GM12875 (cell line): ENCODE data around the gene DKKL1.

ENCODE experiments used
- H3K4me3 ChIP-seq: one replicate; pipeline ENCODE4 v1.5.1; 2011; ENCODE audit warnings: low read depth, low read length, control low read depth
- CTCF ChIP-seq: IDR thresholded peaks from 2 replicates; pipeline ENCODE4 v1.5.1; 2011; ENCODE audit warnings: low read depth, mild to moderate bottlenecking, control low read depth, inconsistent platforms, low read length, moderate library complexity, borderline replicate concordance; ENCODE audit not compliant: insufficient read depth

The DKKL1 gene

GRCh38 chr19:49407079-49407478, 43.4 kb downstream of the DKKL1 start:
- H3K4me3 ChIP-seq: no peak overlapping the region
- no peak for TF ChIP-seq CTCF

GRCh38 chr19:49407482-49408015, 43.9 kb downstream of the DKKL1 start:
- TF ChIP-seq CTCF: no peak
- H3K4me3 ChIP-seq: no peak overlapping the region

- no peak overlapping the region for H3K4me3 ChIP-seq
- no peak for TF ChIP-seq CTCF
These were observed 45.3 kb downstream of the DKKL1 start for GRCh38 chr19:49408816-49409440.

GRCh38 chr19:49409441-49410029, 45.9 kb downstream of the DKKL1 start:
- no peak overlapping the region for H3K4me3 ChIP-seq
- no peak for TF ChIP-seq CTCF

GRCh38 chr19:49411681-49412326, 48.1 kb downstream of the DKKL1 start:
- no peak for TF ChIP-seq CTCF
- H3K4me3 ChIP-seq: no peak overlapping the region

- H3K4me3 ChIP-seq: no peak overlapping the region
- TF ChIP-seq CTCF: no peak
These were observed 49.7 kb downstream of the DKKL1 start for GRCh38 chr19:49413348-49413747.

- no peak overlapping the region for H3K4me3 ChIP-seq
- TF ChIP-seq CTCF: no peak
These were observed 50.6 kb downstream of the DKKL1 start for GRCh38 chr19:49414256-49414655.
